Lung microvascular endothelial cell (primary cell): ENCODE data around the gene ABHD16A. TPM values are rescaled to one million over a fixed set of nuclear protein-coding genes. Genes with fewer than 3 reads are reported as not detected.

Experiments used
- DNase-seq, 2 donors: peaks; one replicate each; pipeline versions ENCODE4 v3.0.0 to v3.0.0-alpha.2; 2010; ENCODE audit warnings: low read depth in 2 of 2
- total RNA-seq: library from RNA; depleted of rRNA; stranded (reverse); fragments of >200 nt; gene quantifications from 2 replicates; pipeline ENCODE4 v1.2.1, GENCODE V29; 2014

ABHD16A gene
- total RNA-seq, 1 donor from 2014 or later = 69.8 TPM

DNA sequence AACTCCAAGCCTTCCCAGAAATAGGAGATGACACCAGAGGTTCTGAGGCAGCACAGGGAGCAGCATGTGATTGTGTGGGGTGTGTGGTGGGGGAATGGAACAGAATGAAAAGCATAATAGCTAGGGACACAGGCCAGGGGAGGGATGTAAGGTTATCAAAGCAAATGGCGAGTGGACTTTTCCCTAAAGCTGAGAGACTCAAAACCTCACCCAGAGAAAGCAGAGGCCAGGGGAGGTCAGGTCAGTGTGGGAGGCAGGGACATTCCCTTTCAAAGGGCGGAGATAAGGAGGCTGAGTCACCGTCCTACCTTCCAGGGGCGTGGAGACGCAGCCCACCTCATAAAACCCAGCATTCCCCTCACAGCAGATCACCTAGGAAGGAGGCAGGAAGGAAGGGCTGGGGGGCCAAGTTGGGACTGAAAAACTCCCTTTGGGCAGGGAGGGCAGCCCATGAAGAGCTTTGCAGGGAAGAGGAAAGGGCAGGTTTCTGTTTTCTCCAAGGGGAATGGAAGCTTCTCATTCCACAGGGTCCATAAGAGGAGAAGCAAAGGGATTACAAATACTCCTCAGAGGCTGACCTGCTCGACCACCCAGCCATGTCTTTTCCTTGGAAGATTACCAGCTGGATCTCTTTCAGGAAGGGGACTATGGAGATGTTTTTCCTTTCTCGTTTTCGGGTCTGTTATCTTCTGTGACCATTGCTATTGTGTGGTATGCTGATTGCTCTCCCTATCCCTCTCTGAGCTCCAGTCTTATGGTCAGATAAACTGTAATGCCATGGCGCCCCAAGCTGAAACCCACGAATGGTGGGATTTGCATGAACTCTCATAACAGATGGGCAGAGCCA is 12.7 kb downstream of the ABHD16A start:
- DNase-seq = no peak

- peak in 1 of 2 donors; percentile 29 for DNase-seq
Measured at GRCh38 chr6:31689249-31690110, 13.6 kb downstream of the ABHD16A start.

DNA sequence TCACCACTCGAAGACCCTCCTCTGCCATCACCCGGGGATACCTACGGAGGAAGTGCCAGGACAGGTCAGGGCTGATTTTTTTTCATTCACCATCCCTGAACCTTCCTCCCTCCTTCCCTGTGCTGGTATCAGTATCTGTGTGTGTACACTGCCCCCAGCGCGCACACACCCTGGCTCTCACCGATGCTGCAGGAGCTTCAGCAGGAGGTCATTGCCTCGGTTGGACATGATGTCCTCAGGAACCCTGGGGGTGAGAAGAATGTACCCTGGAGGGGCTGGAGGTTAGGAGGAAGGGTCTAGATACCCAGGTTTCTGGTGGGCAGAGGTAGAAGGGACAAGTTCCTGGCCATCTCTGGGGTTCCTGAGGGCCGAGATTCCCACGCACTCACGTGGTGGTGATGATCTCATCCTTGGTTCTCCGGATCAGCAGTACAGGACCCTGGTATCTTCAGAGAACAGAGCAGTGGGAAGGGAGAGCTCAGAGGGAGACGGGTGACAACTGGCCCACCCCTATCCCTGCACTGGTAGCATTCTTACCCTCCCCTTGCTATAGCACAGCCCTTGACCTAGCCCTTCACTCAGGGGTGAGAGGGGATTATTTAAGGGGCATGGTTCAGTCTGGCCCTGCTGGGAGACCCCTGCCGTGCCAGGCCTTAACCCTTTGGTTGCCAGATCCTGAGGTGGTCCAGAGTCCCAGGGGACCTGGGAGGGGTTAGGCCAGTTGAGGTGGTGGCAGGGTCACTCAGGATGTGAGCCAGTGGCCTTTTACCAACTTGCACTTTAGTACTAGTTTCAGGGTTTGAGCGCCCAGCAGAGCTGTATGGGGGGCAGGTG is 15.0 kb downstream of the ABHD16A start:
- DNase-seq = no peak

DNA sequence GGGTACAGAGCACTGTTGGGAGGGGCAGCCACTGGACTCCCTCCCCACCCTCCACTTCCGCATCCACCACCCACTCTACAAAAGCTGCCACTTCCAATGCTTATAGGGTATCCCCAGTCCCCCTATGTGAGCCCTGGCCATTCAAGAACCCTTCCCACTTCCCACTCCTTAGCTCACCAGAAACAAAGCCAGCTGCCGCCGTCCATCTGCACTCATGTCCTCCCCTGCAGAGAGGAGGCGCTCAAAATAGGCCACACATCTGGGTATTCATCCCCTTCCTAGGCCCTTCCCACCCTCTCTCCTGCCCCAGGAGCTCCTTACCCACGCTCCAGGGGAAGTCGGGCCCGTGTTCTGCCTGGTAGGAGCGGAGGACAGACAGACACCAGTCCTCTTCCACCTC is 15.8 kb downstream of the ABHD16A start:
- DNase-seq = no peak

DNA sequence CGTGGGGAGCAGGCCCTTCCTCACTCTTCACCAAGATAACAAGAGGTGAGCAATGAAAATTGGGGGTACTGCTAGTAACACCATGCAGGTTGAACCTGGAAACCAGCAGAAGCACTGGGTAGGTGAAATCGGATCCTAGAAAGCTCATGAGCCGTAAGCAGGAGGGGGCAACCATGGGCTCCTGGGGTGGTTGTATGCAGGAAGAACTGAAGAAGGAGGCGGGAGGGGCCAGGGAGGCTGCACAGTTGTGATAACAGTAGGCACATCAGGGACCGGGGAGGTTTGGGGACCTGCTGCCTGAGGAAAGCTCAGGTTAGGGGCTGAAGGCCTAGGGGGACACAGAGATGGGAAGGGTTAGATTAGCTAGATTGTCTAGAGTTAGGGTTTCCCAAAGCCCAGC is 16.6 kb downstream of the ABHD16A start:
- DNase-seq = no peak

GRCh38 chr6:31683591-31683990 is 19.5 kb downstream of the ABHD16A start:
- no peak for DNase-seq

- DNase-seq = peak in 1 of 2 donors; percentile 42
Measured at GRCh38 chr6:31681135-31681671, 21.9 kb downstream of the ABHD16A start.

GRCh38 chr6:31680226-31681134 is 22.6 kb downstream of the ABHD16A start, which contains the start of gene LY6G5C:
TSS of gene LY6G5C (minus strand) at chr6:31681067. CDS start at chr6:31680373, 694 bp downstream.
- DNase-seq = peak; percentile 90

DNA sequence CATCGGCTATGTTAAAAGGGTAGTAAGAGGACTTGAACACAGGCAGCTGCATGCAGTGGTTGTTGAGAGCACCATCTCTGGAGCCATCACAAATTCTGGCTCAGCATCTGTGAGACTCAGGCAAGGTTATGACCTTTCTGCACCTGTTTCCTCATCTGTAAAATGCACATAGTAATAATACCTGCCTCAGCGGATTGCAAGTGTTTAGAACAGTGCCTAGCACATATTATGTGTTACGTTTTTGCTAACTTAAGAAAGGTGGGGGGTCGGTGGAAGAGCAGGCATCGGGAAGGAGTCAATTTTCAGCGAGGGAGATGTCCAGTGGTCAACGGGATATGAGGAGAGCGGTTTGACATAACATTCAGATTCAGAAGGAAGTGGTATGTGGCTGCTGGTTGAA is 25.2 kb downstream of the ABHD16A start:
- DNase-seq = no peak

GRCh38 chr6:31676904-31677303 is 26.2 kb downstream of the ABHD16A start:
- no peak for DNase-seq

GRCh38 chr6:31676322-31676903 is 26.7 kb downstream of the ABHD16A start:
- DNase-seq = no peak

DNA sequence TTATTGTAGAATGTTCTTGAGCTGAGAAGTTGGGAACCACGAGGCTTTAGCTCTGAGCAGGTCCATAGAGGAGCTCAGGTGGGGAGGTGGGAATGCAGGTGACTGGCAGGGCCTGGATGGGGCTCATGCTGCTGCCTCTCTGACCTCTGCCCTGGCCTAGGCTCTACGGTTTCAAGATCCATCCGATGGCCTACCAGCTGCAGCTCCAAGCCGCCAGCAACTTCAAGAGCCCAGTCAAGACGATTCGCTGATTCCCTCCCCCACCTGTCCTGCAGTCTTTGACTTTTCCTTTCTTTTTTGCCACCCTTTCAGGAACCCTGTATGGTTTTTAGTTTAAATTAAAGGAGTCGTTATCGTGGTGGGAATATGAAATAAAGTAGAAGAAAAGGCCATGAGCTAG is 33.4 kb downstream of the ABHD16A start, which contains the start of gene LY6G5B:
Gene LY6G5B (plus strand): TSS at position 301 of the 400 bp plus-strand sequence. CDS start 975 bp downstream, outside the sequence.
- DNase-seq = no peak

GRCh38 chr6:31666337-31666965 is 36.7 kb downstream of the ABHD16A start:
- DNase-seq = no peak

DNA sequence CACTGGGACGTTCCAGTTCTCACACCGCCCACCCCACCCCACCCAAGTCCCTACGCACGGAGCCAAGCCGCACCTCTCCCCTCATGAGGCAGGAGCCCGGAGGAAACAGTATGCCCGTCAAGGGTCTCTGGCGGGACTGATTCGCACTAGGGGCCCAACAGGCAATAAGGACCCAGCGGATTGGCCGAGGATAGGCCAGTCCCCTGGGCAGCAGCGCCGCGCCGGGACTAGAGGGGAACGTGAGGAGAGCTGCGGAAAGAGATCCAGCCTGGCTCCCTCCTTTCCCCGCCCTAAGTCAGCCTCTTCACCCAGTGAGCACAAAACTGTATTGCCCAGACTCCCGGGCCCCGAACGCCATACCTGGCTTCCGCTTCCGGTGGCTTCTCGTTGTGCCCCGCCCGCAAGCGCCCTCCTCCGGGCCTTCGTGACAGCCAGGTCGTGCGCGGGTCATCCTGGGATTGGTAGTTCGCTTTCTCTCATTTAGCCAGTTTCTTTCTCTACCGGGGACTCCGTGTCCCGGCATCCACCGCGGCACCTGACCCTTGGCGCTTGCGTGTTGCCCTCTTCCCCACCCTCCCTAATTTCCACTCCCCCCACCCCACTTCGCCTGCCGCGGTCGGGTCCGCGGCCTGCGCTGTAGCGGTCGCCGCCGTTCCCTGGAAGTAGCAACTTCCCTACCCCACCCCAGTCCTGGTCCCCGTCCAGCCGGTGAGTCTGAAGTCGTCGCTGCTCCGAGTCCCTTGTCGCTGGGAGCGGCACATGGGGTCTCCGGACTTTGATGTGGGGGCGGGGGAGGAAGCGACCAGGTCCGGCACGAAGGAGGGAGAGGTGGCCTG is 37.4 kb downstream of the ABHD16A start, which contains the start of gene CSNK2B:
Gene CSNK2B (plus strand): TSS at position 580 of the 836 bp plus-strand sequence. CDS start 752 bp downstream, outside the sequence.
- peak; percentile 97 to 98 for DNase-seq

GRCh38 chr6:31664790-31665500 is 38.2 kb downstream of the ABHD16A start, which contains the start of gene GPANK1:
TSS of gene GPANK1 (minus strand) at chr6:31664997. CDS start at chr6:31664478, 519 bp downstream.
- DNase-seq = peak; percentile 93 to 95

DNA sequence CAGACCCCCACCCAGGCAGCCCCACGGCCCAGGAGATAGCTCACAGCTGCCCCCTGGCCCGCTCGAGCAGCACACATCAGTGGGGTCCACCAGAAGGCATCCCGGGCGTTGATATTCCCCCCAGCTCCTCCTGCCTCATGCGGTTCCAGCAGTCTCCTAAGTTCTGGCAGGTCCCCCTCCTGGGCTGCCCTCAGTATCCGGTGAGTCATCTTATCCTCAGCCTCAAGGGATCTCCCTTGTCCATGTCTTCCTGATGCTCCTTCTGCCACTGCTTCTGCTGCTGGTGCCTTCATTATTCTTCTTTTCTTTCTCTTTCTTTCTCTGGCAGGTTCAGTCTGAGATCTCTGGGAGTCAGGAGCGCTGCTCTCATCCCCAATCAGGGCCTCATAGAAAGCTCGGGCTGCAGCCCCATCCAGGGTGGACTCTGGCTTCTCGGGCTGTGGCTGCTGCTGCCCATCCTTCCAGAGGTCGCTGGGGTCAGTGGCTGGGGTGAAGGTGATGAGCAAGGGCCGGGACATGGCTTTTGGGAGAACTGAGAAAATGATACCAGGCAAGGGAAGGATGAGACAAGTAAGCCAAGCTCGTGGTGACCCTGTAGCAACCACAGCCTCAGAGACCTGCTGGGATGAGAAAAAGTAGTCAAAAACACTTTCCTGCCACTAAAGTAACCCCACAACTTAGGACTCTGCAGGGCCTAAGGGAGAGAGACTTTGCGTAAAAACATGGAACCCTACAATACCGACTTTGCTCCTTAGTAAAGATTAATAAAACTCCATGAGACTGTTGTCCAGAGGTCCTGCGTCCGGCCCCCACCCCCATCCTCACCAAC is 38.9 kb downstream of the ABHD16A start:
- DNase-seq = peak in 1 of 2 donors; percentile 87
